ENCODE data around the gene TRPV6. TPM values are rescaled to one million over a fixed set of nuclear protein-coding genes. Genes with fewer than 3 reads are reported as not detected.

Gene TRPV6
- total and polyA plus RNA-seq, 2 experiments from 2014 or later: 3.5 to 3.7 TPM

- H2AFZ ChIP-seq: peak within 1 kb of the TSS; percentile 81
- no peaks in the 10 kb centered on the region for H4K20me1 ChIP-seq (ENCODE audit: insufficient read depth, poor library complexity, severe bottlenecking)
- no peaks in the 10 kb centered on the region for H3K9me2 ChIP-seq (replicated peaks; ENCODE audit: insufficient read depth)
- peak; percentile 84 for DNase-seq (ENCODE audit: low spot score)
- no peaks in the 10 kb centered on the region for H3K36me3 ChIP-seq (replicated peaks; ENCODE audit: insufficient read depth, low read depth)
- TF ChIP-seq CTCF (IDR thresholded peaks at IDR 0.05; ENCODE audit: poor library complexity) (no peak), EZH2phosphoT487 (IDR thresholded peaks at IDR 0.05; ENCODE audit: low read depth, severe bottlenecking, unreplicated experiment) (no peak), EZH2 (IDR thresholded peaks at IDR 0.05; ENCODE audit: borderline replicate concordance) (no peak)
- H3K27ac ChIP-seq: peak within 1 kb of the TSS; percentile 42
- 3% methylated on average over 26 of the region's 70 CpGs for WGBS (ENCODE audit: low lambda C conversion rate, missing lambda C conversion rate)
- no peaks in the 10 kb centered on the region for H3K27me3 ChIP-seq
- H3K4me2 ChIP-seq: peak within 1 kb of the TSS; percentile 88
- peaks cover 4% of the 10 kb centered on the region for H3K4me1 ChIP-seq (ENCODE audit: insufficient read depth)
- no peaks in the 10 kb centered on the region for H3K9me3 ChIP-seq (ENCODE audit: low read depth)
- H3K4me3 ChIP-seq: peak within 1 kb of the TSS; percentile 56
- H3K79me2 ChIP-seq: no peaks in the 10 kb centered on the region
Measured at GRCh38 chr7:142854372-142855113, 31.0 kb downstream of the TRPV6 start, which contains the start of gene EPHB6. Gene EPHB6 (plus strand): TSS chr7:142855076. CDS start chr7:142863228, 8,152 bp downstream.

GRCh38 chr7:142853739-142854371, 31.7 kb downstream of the TRPV6 start:
- peak overlapping the region; percentile 81 for H2AFZ ChIP-seq
- H3K9me3 ChIP-seq (ENCODE audit: low read depth): no peaks in the 10 kb centered on the region

GRCh38 chr7:142851919-142852318, 33.6 kb downstream of the TRPV6 start:
- no peak overlapping the region for H3K27ac ChIP-seq
- H3K9me3 ChIP-seq (ENCODE audit: low read depth): no peaks in the 10 kb centered on the region
- H3K4me2 ChIP-seq: no peak overlapping the region
- H2AFZ ChIP-seq: no peak overlapping the region
- H3K4me1 ChIP-seq (ENCODE audit: insufficient read depth): peaks cover 4% of the 10 kb centered on the region
- H3K9me2 ChIP-seq (replicated peaks; ENCODE audit: insufficient read depth): no peaks in the 10 kb centered on the region
- H3K36me3 ChIP-seq (replicated peaks; ENCODE audit: insufficient read depth, low read depth): no peaks in the 10 kb centered on the region
- no peak overlapping the region for H3K4me3 ChIP-seq
- H4K20me1 ChIP-seq (ENCODE audit: insufficient read depth, poor library complexity, severe bottlenecking): no peaks in the 10 kb centered on the region
- H3K27me3 ChIP-seq: no peaks in the 10 kb centered on the region
- DNase-seq (ENCODE audit: low spot score): no peak
- TF ChIP-seq CTCF (IDR thresholded peaks at IDR 0.05; ENCODE audit: poor library complexity) (no peak), EZH2phosphoT487 (IDR thresholded peaks at IDR 0.05; ENCODE audit: low read depth, severe bottlenecking, unreplicated experiment) (no peak), EZH2 (IDR thresholded peaks at IDR 0.05; ENCODE audit: borderline replicate concordance) (no peak)
- H3K79me2 ChIP-seq: no peaks in the 10 kb centered on the region

More at GRCh38 chr7:142853739-142854371, 31.7 kb downstream of the TRPV6 start:
- H3K27ac ChIP-seq: peak overlapping the region; percentile 42
- H3K4me2 ChIP-seq: peak overlapping the region; percentile 88
- TF ChIP-seq CTCF (IDR thresholded peaks at IDR 0.05; ENCODE audit: poor library complexity) (peak; percentile 80), EZH2 (IDR thresholded peaks at IDR 0.05; ENCODE audit: borderline replicate concordance) (no peak)
- peak; percentile 82 for DNase-seq (ENCODE audit: low spot score)
- no peaks in the 10 kb centered on the region for H3K36me3 ChIP-seq (replicated peaks; ENCODE audit: insufficient read depth, low read depth)
- no peaks in the 10 kb centered on the region for H4K20me1 ChIP-seq (ENCODE audit: insufficient read depth, poor library complexity, severe bottlenecking)
- H3K27me3 ChIP-seq: no peaks in the 10 kb centered on the region
- peaks cover 4% of the 10 kb centered on the region for H3K4me1 ChIP-seq (ENCODE audit: insufficient read depth)
- H3K79me2 ChIP-seq: no peaks in the 10 kb centered on the region
- H3K4me3 ChIP-seq: peak overlapping the region; percentile 56
- H3K9me2 ChIP-seq (replicated peaks; ENCODE audit: insufficient read depth): no peaks in the 10 kb centered on the region
- WGBS (ENCODE audit: low lambda C conversion rate, missing lambda C conversion rate): 1% methylated on average over 22 of the region's 23 CpGs
